Thoracic aorta (tissue), 2 donors: ENCODE data around the gene TULP1. TPM values are rescaled to one million over a fixed set of nuclear protein-coding genes. Genes with fewer than 3 reads are reported as not detected.

ENCODE experiments used
- ATAC-seq: fragments of 150-250 bp; one replicate; pipeline ENCODE4 v1.8.0; 2017; ENCODE audit warnings: low read depth; ENCODE audit not compliant: insufficient number of reproducible peaks, low FRiP score
- DNase-seq: peaks from one replicate; pipeline ENCODE4 v3.0.0-alpha.2; 2020; ENCODE audit warnings: low spot score
- H3K27ac ChIP-seq, 2 donors: fragments of 200-600 bp; sonication (generic); 1 replicate in 1 of 2; 2 replicates in 1 of 2; pipeline ENCODE4 v1.5.1; 2016; ENCODE audit warnings: mild to moderate bottlenecking in 2 of 2, moderate library complexity in 2 of 2
- H3K27me3 ChIP-seq: fragments of 200-600 bp; sonication (generic); replicated peaks from 2 replicates; pipeline ENCODE4 v1.6.0; 2016; ENCODE audit warnings: mild to moderate bottlenecking; ENCODE audit not compliant: insufficient read depth
- H3K36me3 ChIP-seq: fragments of 200-600 bp; sonication (generic); one replicate; pipeline ENCODE4 v1.5.1; 2016
- H3K4me1 ChIP-seq, 2 donors: fragments of 200-600 bp; sonication (generic); 1 replicate in 1 of 2; 2 replicates in 1 of 2; pipeline versions ENCODE4 v1.5.1 to v1.6.0; 2016; ENCODE audit warnings: low read depth in 2 of 2, mild to moderate bottlenecking in 1 of 2; ENCODE audit not compliant: control insufficient read depth in 1 of 2
- H3K4me3 ChIP-seq: fragments of 200-600 bp; sonication (generic); 2 replicates; pipeline ENCODE4 v1.5.1; 2016; ENCODE audit warnings: mild to moderate bottlenecking
- H3K9me3 ChIP-seq: fragments of 200-600 bp; sonication (generic); 2 replicates; pipeline ENCODE4 v1.5.1; 2016
- total RNA-seq, 2 donors: library from RNA; depleted of rRNA; stranded (reverse); fragments of >200 nt; gene quantifications; one replicate each; pipeline versions ENCODE4 v1.1.0 to v1.2.3, GENCODE V29; 2016
- TF ChIP-seq, protein P1 (sequence below): fragments of 200-600 bp; sonication (generic); IDR thresholded peaks from one replicate; pipeline ENCODE4 v1.5.1; 2019; ENCODE audit warnings: antibody characterized with exemption

TULP1 gene
- total RNA-seq: not detected

DNA sequence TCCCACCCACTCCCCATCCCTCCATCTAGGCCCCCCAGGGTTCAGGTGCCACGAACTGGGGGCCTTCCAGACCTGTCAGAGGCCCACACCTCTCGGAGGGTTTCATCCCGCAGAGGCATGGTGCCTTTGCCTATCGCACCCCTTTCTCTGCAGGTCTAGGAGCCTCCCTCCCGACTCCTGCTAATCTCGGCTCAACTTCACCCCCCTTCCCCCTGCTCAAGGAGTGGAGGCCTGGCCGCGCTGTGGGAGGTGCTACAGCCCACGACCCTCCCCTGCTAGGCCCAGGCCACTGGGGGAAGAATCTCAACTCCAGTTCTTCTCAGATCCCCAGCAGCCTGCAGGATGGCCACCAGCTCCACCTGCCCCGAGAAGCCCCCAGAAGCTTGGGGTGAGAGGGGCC, at the start of gene TULP1:
Gene TULP1 (minus strand): TSS at position 157 of the 400 bp plus-strand sequence. CDS start 38 bp downstream, at position 119.
- Histone ChIP-seq H3K27ac (no peak within 1 kb of the TSS), H3K4me3 (no peak within 1 kb of the TSS), H3K4me1 (peaks cover 0 to 6% of the 10 kb centered on the region in 2 donors), H3K27me3 (peaks cover 7% of the 10 kb centered on the region), H3K36me3 (no peaks in the 10 kb centered on the region), H3K9me3 (no peaks in the 10 kb centered on the region)
- DNase-seq (no peak), ATAC-seq (no peak)
- TF ChIP-seq, protein P1, sequence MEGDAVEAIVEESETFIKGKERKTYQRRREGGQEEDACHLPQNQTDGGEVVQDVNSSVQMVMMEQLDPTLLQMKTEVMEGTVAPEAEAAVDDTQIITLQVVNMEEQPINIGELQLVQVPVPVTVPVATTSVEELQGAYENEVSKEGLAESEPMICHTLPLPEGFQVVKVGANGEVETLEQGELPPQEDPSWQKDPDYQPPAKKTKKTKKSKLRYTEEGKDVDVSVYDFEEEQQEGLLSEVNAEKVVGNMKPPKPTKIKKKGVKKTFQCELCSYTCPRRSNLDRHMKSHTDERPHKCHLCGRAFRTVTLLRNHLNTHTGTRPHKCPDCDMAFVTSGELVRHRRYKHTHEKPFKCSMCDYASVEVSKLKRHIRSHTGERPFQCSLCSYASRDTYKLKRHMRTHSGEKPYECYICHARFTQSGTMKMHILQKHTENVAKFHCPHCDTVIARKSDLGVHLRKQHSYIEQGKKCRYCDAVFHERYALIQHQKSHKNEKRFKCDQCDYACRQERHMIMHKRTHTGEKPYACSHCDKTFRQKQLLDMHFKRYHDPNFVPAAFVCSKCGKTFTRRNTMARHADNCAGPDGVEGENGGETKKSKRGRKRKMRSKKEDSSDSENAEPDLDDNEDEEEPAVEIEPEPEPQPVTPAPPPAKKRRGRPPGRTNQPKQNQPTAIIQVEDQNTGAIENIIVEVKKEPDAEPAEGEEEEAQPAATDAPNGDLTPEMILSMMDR: no peak

GRCh38 chr6:35562060-35562459, 49.4 kb upstream of the TULP1 start:
- H3K36me3 ChIP-seq: no peaks in the 10 kb centered on the region
- no peak overlapping the region for H3K4me3 ChIP-seq
- DNase-seq (no peak), ATAC-seq (no peak)
- H3K27ac ChIP-seq: no peak overlapping the region
- H3K27me3 ChIP-seq: peaks cover 4% of the 10 kb centered on the region
- no peaks in the 10 kb centered on the region for H3K9me3 ChIP-seq
- TF ChIP-seq, protein P1: no peak
- no peaks in the 10 kb centered on the region for H3K4me1 ChIP-seq

DNA sequence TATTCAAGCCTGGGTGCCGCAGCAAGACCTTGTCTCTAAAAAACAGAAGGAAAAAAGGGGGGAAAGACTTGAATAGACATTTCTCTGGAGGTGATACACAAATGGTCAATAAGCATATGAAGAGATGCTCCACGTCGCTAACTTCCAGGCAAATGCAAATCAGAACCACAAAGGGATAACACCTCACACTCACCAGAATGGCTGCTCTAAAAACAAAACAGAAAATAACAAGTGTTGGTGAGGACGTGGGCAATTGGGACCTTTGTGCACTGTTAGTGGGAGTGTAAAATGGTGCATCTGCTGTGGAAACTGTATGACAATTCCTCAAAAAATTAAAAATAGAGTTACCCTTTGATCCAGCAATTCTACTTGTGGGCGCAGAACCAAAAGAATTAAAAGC, 48.4 kb upstream of the TULP1 start:
- Histone ChIP-seq H3K9me3 (no peaks in the 10 kb centered on the region), H3K4me3 (no peak overlapping the region), H3K27ac (no peak overlapping the region), H3K36me3 (no peaks in the 10 kb centered on the region), H3K4me1 (no peaks in the 10 kb centered on the region), H3K27me3 (peaks cover 4% of the 10 kb centered on the region)
- no peak for ATAC-seq
- no peak for DNase-seq
- TF ChIP-seq, protein P1: no peak

DNA sequence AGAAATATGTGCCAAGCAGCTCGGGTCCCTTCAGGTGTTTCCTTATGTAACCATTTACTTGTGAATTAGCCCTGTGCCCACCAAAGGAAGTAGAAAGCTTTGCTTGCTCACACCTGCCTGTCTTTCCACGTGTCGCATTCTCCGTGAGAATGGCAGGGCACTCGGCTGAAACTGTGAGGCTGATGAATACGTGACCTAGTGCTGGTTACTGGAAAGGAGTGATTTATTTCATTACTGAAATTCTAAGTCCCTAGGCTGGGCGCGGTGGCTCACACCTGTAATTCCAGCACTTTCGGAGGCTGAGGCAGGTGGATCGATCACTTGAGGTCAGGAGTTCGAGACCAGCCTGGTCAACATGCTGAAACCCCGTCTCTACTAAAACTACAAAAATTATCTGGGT, 45.9 kb upstream of the TULP1 start:
- ATAC-seq (no peak), DNase-seq (no peak)
- no peak overlapping the region for H3K4me3 ChIP-seq
- H3K36me3 ChIP-seq: no peaks in the 10 kb centered on the region
- no peaks in the 10 kb centered on the region for H3K9me3 ChIP-seq
- TF ChIP-seq, protein P1: no peak
- no peaks in the 10 kb centered on the region for H3K4me1 ChIP-seq
- peaks cover 4% of the 10 kb centered on the region for H3K27me3 ChIP-seq
- no peak overlapping the region for H3K27ac ChIP-seq

DNA sequence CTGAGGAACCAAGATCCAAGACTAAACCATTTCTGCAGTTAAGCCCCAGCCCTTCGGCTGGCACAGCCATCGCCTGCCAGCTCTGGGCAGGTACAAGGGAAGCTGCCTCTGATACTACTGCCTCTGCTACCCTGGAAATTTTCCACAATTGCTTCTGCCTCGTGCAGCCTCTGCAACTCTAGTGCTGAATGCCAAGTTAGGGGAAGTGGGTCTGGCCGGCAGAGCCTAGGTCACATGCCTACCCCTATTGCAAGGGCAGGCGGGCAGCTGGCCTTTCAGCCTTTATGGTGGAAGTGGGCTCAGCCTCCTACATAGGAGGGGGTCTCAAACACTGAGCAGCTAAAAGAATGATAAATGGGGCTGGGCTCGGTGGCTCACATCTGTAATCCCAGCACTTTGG, 44.5 kb upstream of the TULP1 start:
- TF ChIP-seq, protein P1: no peak
- ATAC-seq (no peak), DNase-seq (no peak)
- H3K4me3 ChIP-seq: no peak overlapping the region
- H3K4me1 ChIP-seq: no peaks in the 10 kb centered on the region
- no peaks in the 10 kb centered on the region for H3K27me3 ChIP-seq
- H3K27ac ChIP-seq: no peak overlapping the region
- H3K36me3 ChIP-seq: no peaks in the 10 kb centered on the region
- H3K9me3 ChIP-seq: no peaks in the 10 kb centered on the region
